Astrocyte of the spinal cord (primary cell): ENCODE results near the gene GCLM.
A peak's percentile ranks its signal among the peaks of the same experiment; 100 is the strongest.

ENCODE experiments used
- DNase-seq: peaks from one replicate; pipeline ENCODE4 v3.0.0; 2011; ENCODE audit warnings: low read depth, low spot score
- H3K4me3 ChIP-seq: 2 replicates; pipeline ENCODE4 v1.5.1; 2011; ENCODE audit warnings: low read depth, mild to moderate bottlenecking, low read length, moderate library complexity
- CTCF ChIP-seq: IDR thresholded peaks from 2 replicates; pipeline ENCODE4 v1.5.1; 2012; ENCODE audit warnings: low read depth, mild to moderate bottlenecking, low read length, inconsistent platforms
- in situ Hi-C: cut with HindIII; loops from 2 replicates; pipeline ENCODE4 v1.10.0; 2017; ENCODE audit warnings: low sequenced_read_pairs

Gene GCLM

GRCh38 chr1:93899543-93900207, 9.6 kb downstream of the GCLM start:
- no peak for TF ChIP-seq CTCF
- in situ Hi-C loops: no loop called here
- no peak overlapping the region for H3K4me3 ChIP-seq
- no peak for DNase-seq

- no peak for DNase-seq
- no peak overlapping the region for H3K4me3 ChIP-seq
- in situ Hi-C loops: no loop called here
- no peak for TF ChIP-seq CTCF
Measured at GRCh38 chr1:93888900-93889299, 20.3 kb downstream of the GCLM start.

- DNase-seq: no peak
- in situ Hi-C loops: no loop called here
- H3K4me3 ChIP-seq: no peak overlapping the region
- TF ChIP-seq CTCF: no peak
Measured at GRCh38 chr1:93882269-93882668, 27.0 kb downstream of the GCLM start.

- no peak for DNase-seq
- H3K4me3 ChIP-seq: no peak overlapping the region
- no peak for TF ChIP-seq CTCF
- in situ Hi-C loops: no loop called here
Measured at GRCh38 chr1:93880731-93881130, 28.5 kb downstream of the GCLM start.

- in situ Hi-C loops: no loop called here
- peak; percentile 93 for DNase-seq
- no peak for TF ChIP-seq CTCF
- H3K4me3 ChIP-seq: peak within 1 kb of the TSS; percentile 98
Measured at GRCh38 chr1:93878889-93879586, 30.2 kb downstream of the GCLM start, which contains the start of gene DNTTIP2. Gene DNTTIP2 (minus strand): TSS chr1:93879206. CDS start chr1:93879148, 58 bp downstream.

- no peak for TF ChIP-seq CTCF
- in situ Hi-C loops: no loop called here
- H3K4me3 ChIP-seq: peak overlapping the region; percentile 98
- peak; percentile 6 for DNase-seq
Measured at GRCh38 chr1:93878501-93878888, 30.7 kb downstream of the GCLM start.
